A549 (cell line): Measurements from ENCODE around the gene ACAD8.

ENCODE experiments used
- CTCF ChIP-seq: fragments of >200 bp; sonication (Bioruptor Twin); formaldehyde crosslinking; IDR thresholded peaks from 3 replicates; pipeline ENCODE4 v1.5.1; 2016
- ESRRA ChIP-seq: fragments of 150-350 bp; IDR thresholded peaks from 2 replicates; pipeline ENCODE4 v1.6.1; 2014; ENCODE audit warnings: mild to moderate bottlenecking, low read length, borderline replicate concordance
- JUNB ChIP-seq: fragments of >200 bp; sonication (Bioruptor Twin); formaldehyde crosslinking; IDR thresholded peaks from 2 replicates; pipeline ENCODE4 v1.6.1; 2016
- POLR2A ChIP-seq: IDR thresholded peaks from 2 replicates; pipeline ENCODE4 v1.6.1; 2012; ENCODE audit warnings: mild to moderate bottlenecking, low read length
- USF2 ChIP-seq: fragments of 450-650 bp; IDR thresholded peaks from 2 replicates; pipeline ENCODE4 v1.6.1; 2014; ENCODE audit warnings: antibody characterized with exemption

GRCh38 chr11:134207538-134208239 lies 45.7 kb upstream of the ACAD8 start:
- TF ChIP-seq USF2 (no peak), CTCF (peak; percentile 52), POLR2A (no peak), ESRRA (no peak), JUNB (no peak)
